ENCODE measurements around the gene SERTAD1. TPM values are rescaled to one million over a fixed set of nuclear protein-coding genes. Genes with fewer than 3 reads are reported as not detected.
A peak's percentile ranks its signal among the peaks of the same experiment; 100 is the strongest.

Gene SERTAD1
- polyA plus RNA-seq, 1 of the 3 experiments (the other 2 are of a cell fraction) = 10.4 TPM

GRCh38 chr19:40398417-40399131 is 27.2 kb downstream of the SERTAD1 start:
- Histone ChIP-seq H3K9me2 (no peaks in the 10 kb centered on the region), H3F3A (replicated peaks; ENCODE audit: insufficient read depth) (no peaks in the 10 kb centered on the region), H3K9me3 (no peaks in the 10 kb centered on the region), H3K9ac (no peak overlapping the region), H3K4me3 (ENCODE audit: low read depth in 2 of 2, low read length in 1 of 2) (no peak overlapping the region; a peak in 1 of 4 replicates), H3K79me2 (ENCODE audit: insufficient read depth) (no peaks in the 10 kb centered on the region), H3K4me2 (no peak overlapping the region), H4K20me1 (ENCODE audit: insufficient read depth) (no peaks in the 10 kb centered on the region), H3K27ac (ENCODE audit: low read depth in 2 of 2, low read length in 1 of 2) (no peak overlapping the region), H3K4me1 (ENCODE audit: control insufficient read depth in 1 of 2, insufficient read depth in 2 of 2, low read depth in 1 of 2, low read length in 1 of 2) (no peaks in the 10 kb centered on the region; a peak in 1 of 4 replicates), H3K36me3 (replicated peaks in 1 of 2; ENCODE audit: control insufficient read depth in 1 of 2, insufficient read depth in 2 of 2, low read length in 1 of 2) (no peaks in the 10 kb centered on the region), H2AFZ (ENCODE audit: low read depth) (no peak overlapping the region), H3K27me3 (ENCODE audit: insufficient read depth) (no peaks in the 10 kb centered on the region)
- TF ChIP-seq TCF12 (IDR thresholded peaks at IDR 0.05) (no peak), MEF2A (IDR thresholded peaks at IDR 0.05; ENCODE audit: borderline replicate concordance, low read depth) (no peak), RCOR1 (IDR thresholded peaks at IDR 0.05; ENCODE audit: low read length) (no peak), TEAD4 (IDR thresholded peaks at IDR 0.05; ENCODE audit: borderline replicate concordance, insufficient read depth) (no peak), FOSL2 (IDR thresholded peaks at IDR 0.05; ENCODE audit: borderline replicate concordance, low read depth) (no peak)
- TF ChIP-seq, protein P1, sequence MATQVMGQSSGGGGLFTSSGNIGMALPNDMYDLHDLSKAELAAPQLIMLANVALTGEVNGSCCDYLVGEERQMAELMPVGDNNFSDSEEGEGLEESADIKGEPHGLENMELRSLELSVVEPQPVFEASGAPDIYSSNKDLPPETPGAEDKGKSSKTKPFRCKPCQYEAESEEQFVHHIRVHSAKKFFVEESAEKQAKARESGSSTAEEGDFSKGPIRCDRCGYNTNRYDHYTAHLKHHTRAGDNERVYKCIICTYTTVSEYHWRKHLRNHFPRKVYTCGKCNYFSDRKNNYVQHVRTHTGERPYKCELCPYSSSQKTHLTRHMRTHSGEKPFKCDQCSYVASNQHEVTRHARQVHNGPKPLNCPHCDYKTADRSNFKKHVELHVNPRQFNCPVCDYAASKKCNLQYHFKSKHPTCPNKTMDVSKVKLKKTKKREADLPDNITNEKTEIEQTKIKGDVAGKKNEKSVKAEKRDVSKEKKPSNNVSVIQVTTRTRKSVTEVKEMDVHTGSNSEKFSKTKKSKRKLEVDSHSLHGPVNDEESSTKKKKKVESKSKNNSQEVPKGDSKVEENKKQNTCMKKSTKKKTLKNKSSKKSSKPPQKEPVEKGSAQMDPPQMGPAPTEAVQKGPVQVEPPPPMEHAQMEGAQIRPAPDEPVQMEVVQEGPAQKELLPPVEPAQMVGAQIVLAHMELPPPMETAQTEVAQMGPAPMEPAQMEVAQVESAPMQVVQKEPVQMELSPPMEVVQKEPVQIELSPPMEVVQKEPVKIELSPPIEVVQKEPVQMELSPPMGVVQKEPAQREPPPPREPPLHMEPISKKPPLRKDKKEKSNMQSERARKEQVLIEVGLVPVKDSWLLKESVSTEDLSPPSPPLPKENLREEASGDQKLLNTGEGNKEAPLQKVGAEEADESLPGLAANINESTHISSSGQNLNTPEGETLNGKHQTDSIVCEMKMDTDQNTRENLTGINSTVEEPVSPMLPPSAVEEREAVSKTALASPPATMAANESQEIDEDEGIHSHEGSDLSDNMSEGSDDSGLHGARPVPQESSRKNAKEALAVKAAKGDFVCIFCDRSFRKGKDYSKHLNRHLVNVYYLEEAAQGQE (IDR thresholded peaks at IDR 0.05; ENCODE audit: low read depth, low read length) = no peak
- TF ChIP-seq, protein P2, sequence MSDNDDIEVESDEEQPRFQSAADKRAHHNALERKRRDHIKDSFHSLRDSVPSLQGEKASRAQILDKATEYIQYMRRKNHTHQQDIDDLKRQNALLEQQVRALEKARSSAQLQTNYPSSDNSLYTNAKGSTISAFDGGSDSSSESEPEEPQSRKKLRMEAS (IDR thresholded peaks at IDR 0.05; ENCODE audit: low read depth) = no peak
- ChIA-PET POLR2A (no interaction called here), CTCF (interaction anchor here (0.8 to 2.4 kb wide), 2 partner anchors 22 kb away, joined by 3 to 6 read pairs; no protein-coding TSS in a partner anchor)
- 73% methylated on average over 26 of the region's 49 CpGs for WGBS (ENCODE audit: low lambda C conversion rate)
- peak; percentile 78 for DNase-seq

DNA sequence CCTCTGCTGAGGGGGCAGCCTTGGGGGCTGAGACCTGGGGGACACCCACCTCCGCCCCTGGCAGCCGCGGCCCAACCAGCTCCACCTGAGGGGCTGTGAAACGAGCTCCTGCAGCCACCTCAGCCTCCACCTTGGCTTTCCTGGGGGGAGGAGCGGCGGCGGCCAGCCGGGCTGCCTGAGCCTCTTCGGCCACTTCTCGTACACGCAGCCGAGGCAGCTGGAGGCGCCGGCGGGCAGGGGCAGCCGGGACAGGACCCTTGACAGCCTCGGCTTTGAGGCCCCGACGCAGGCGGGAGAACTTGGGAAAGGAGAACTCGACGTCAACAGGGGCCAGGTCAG is 28.3 kb downstream of the SERTAD1 start:
- DNase-seq = no peak
- no peaks in the 10 kb centered on the region for H3F3A ChIP-seq (replicated peaks; ENCODE audit: insufficient read depth)
- TF ChIP-seq GATA2 (CRISPR knock-in tag; IDR thresholded peaks at IDR 0.05) = no peak
- no peak for TF ChIP-seq EP300 (IDR thresholded peaks at IDR 0.05; ENCODE audit: borderline replicate concordance in 1 of 2, low read depth in 1 of 2, low read length in 1 of 2)
- no peak for TF ChIP-seq FOXJ3 (CRISPR knock-in tag; IDR thresholded peaks at IDR 0.05)
- no peak for TF ChIP-seq EZH2phosphoT487 (IDR thresholded peaks at IDR 0.05; ENCODE audit: borderline replicate concordance, low read depth)
- TF ChIP-seq PBX3 (IDR thresholded peaks at IDR 0.05) = no peak
- TF ChIP-seq FOXM1 (IDR thresholded peaks at IDR 0.05; ENCODE audit: low read depth) = no peak
- no peak for TF ChIP-seq TAF1 (IDR thresholded peaks at IDR 0.05; ENCODE audit: borderline replicate concordance, low read depth, low read length)
- TF ChIP-seq RFX5 (IDR thresholded peaks at IDR 0.05; ENCODE audit: low read length) = no peak
- TF ChIP-seq JUND (IDR thresholded peaks at IDR 0.05) = no peak
- ChIA-PET POLR2A (no interaction called here), CTCF (interaction anchor here (2.4 kb wide), 1 partner anchor 23 kb away, joined by 6 read pairs; no protein-coding TSS in a partner anchor)
- no peak overlapping the region for H2AFZ ChIP-seq (ENCODE audit: low read depth)
- H3K27me3 ChIP-seq (ENCODE audit: insufficient read depth) = no peaks in the 10 kb centered on the region
- 90% methylated on average over 8 of the region's 22 CpGs for WGBS (ENCODE audit: low lambda C conversion rate)
- H3K9ac ChIP-seq = no peak overlapping the region
- H4K20me1 ChIP-seq (ENCODE audit: insufficient read depth) = no peaks in the 10 kb centered on the region
- H3K27ac ChIP-seq (ENCODE audit: low read depth in 2 of 2, low read length in 1 of 2) = no peak overlapping the region
- no peaks in the 10 kb centered on the region for H3K36me3 ChIP-seq (replicated peaks in 1 of 2; ENCODE audit: control insufficient read depth in 1 of 2, insufficient read depth in 2 of 2, low read length in 1 of 2)
- no peak overlapping the region for H3K4me2 ChIP-seq
- H3K9me2 ChIP-seq = no peaks in the 10 kb centered on the region
- H3K79me2 ChIP-seq (ENCODE audit: insufficient read depth) = no peaks in the 10 kb centered on the region
- H3K4me3 ChIP-seq (ENCODE audit: low read depth in 2 of 2, low read length in 1 of 2) = no peak overlapping the region
- no peaks in the 10 kb centered on the region for H3K9me3 ChIP-seq
- no peaks in the 10 kb centered on the region; a peak in 1 of 4 replicates for H3K4me1 ChIP-seq (ENCODE audit: control insufficient read depth in 1 of 2, insufficient read depth in 2 of 2, low read depth in 1 of 2, low read length in 1 of 2)
